ENCODE results near the gene TRMT44.

The TRMT44 gene

GRCh38 chr4:8434251-8435073, 6.1 kb upstream of the TRMT44 start:
- DNase-seq = no peak
- H3K27ac ChIP-seq (ENCODE audit: insufficient read depth, low read length, poor library complexity, severe bottlenecking) = no peak overlapping the region
- H3K27me3 ChIP-seq (replicated peaks; ENCODE audit: control insufficient read depth, insufficient read depth, low read length, poor library complexity, severe bottlenecking) = no peaks in the 10 kb centered on the region
- peaks cover 11% of the 10 kb centered on the region for H3K4me1 ChIP-seq (ENCODE audit: control insufficient read depth, insufficient read depth, low read length, poor library complexity, severe bottlenecking)
- H3K36me3 ChIP-seq (ENCODE audit: control insufficient read depth, insufficient read depth, low read length) = no peaks in the 10 kb centered on the region
- H3K9me3 ChIP-seq (ENCODE audit: control insufficient read depth, low read length) = no peaks in the 10 kb centered on the region
- no peak overlapping the region for H3K4me3 ChIP-seq (ENCODE audit: insufficient read depth, low read depth, low read length, poor library complexity, severe bottlenecking)

GRCh38 chr4:8435656-8436121, 4.9 kb upstream of the TRMT44 start:
- peak in 1 of 3 donors; percentile 5 for DNase-seq
- Histone ChIP-seq H3K4me1 (ENCODE audit: control insufficient read depth, insufficient read depth, low read length, poor library complexity, severe bottlenecking) (peaks cover 13% of the 10 kb centered on the region), H3K36me3 (ENCODE audit: control insufficient read depth, insufficient read depth, low read length) (no peaks in the 10 kb centered on the region), H3K4me3 (ENCODE audit: insufficient read depth, low read depth, low read length, poor library complexity, severe bottlenecking) (peak overlapping the region; percentile 58), H3K9me3 (ENCODE audit: control insufficient read depth, low read length) (no peaks in the 10 kb centered on the region), H3K27me3 (replicated peaks; ENCODE audit: control insufficient read depth, insufficient read depth, low read length, poor library complexity, severe bottlenecking) (no peaks in the 10 kb centered on the region), H3K27ac (ENCODE audit: insufficient read depth, low read length, poor library complexity, severe bottlenecking) (peak overlapping the region; percentile 76)

GRCh38 chr4:8437281-8437680, 3.3 kb upstream of the TRMT44 start:
- H3K4me1 ChIP-seq (ENCODE audit: control insufficient read depth, insufficient read depth, low read length, poor library complexity, severe bottlenecking) = peaks cover 23% of the 10 kb centered on the region
- H3K27me3 ChIP-seq (replicated peaks; ENCODE audit: control insufficient read depth, insufficient read depth, low read length, poor library complexity, severe bottlenecking) = no peaks in the 10 kb centered on the region
- DNase-seq = no peak
- no peak overlapping the region for H3K27ac ChIP-seq (ENCODE audit: insufficient read depth, low read length, poor library complexity, severe bottlenecking)
- H3K4me3 ChIP-seq (ENCODE audit: insufficient read depth, low read depth, low read length, poor library complexity, severe bottlenecking) = no peak overlapping the region
- no peaks in the 10 kb centered on the region for H3K36me3 ChIP-seq (ENCODE audit: control insufficient read depth, insufficient read depth, low read length)
- H3K9me3 ChIP-seq (ENCODE audit: control insufficient read depth, low read length) = no peaks in the 10 kb centered on the region

- H3K27me3 ChIP-seq (replicated peaks; ENCODE audit: control insufficient read depth, insufficient read depth, low read length, poor library complexity, severe bottlenecking) = no peaks in the 10 kb centered on the region
- H3K9me3 ChIP-seq (ENCODE audit: control insufficient read depth, low read length) = no peaks in the 10 kb centered on the region
- no peak overlapping the region for H3K4me3 ChIP-seq (ENCODE audit: insufficient read depth, low read depth, low read length, poor library complexity, severe bottlenecking)
- no peak for DNase-seq
- H3K27ac ChIP-seq (ENCODE audit: insufficient read depth, low read length, poor library complexity, severe bottlenecking) = no peak overlapping the region
- peaks cover 30% of the 10 kb centered on the region for H3K4me1 ChIP-seq (ENCODE audit: control insufficient read depth, insufficient read depth, low read length, poor library complexity, severe bottlenecking)
- H3K36me3 ChIP-seq (ENCODE audit: control insufficient read depth, insufficient read depth, low read length) = no peaks in the 10 kb centered on the region
Measured at GRCh38 chr4:8438743-8439142, 1.8 kb upstream of the TRMT44 start.

- no peaks in the 10 kb centered on the region for H3K9me3 ChIP-seq (ENCODE audit: control insufficient read depth, low read length)
- H3K27ac ChIP-seq (ENCODE audit: insufficient read depth, low read length, poor library complexity, severe bottlenecking) = no peak overlapping the region
- H3K4me3 ChIP-seq (ENCODE audit: insufficient read depth, low read depth, low read length, poor library complexity, severe bottlenecking) = no peak overlapping the region
- no peaks in the 10 kb centered on the region for H3K27me3 ChIP-seq (replicated peaks; ENCODE audit: control insufficient read depth, insufficient read depth, low read length, poor library complexity, severe bottlenecking)
- H3K4me1 ChIP-seq (ENCODE audit: control insufficient read depth, insufficient read depth, low read length, poor library complexity, severe bottlenecking) = peaks cover 30% of the 10 kb centered on the region
- H3K36me3 ChIP-seq (ENCODE audit: control insufficient read depth, insufficient read depth, low read length) = no peaks in the 10 kb centered on the region
- DNase-seq = no peak
Measured at GRCh38 chr4:8439168-8439567, 1.4 kb upstream of the TRMT44 start.

GRCh38 chr4:8439914-8440491, 574 bp upstream of the TRMT44 start:
- H3K27me3 ChIP-seq (replicated peaks; ENCODE audit: control insufficient read depth, insufficient read depth, low read length, poor library complexity, severe bottlenecking) = no peaks in the 10 kb centered on the region
- no peak for DNase-seq

GRCh38 chr4:8441499-8442091, 1.0 kb downstream of the TRMT44 start:
- H3K27me3 ChIP-seq (replicated peaks; ENCODE audit: control insufficient read depth, insufficient read depth, low read length, poor library complexity, severe bottlenecking) = no peaks in the 10 kb centered on the region
- peak overlapping the region; percentile 88 for H3K4me3 ChIP-seq (ENCODE audit: insufficient read depth, low read depth, low read length, poor library complexity, severe bottlenecking)
- H3K4me1 ChIP-seq (ENCODE audit: control insufficient read depth, insufficient read depth, low read length, poor library complexity, severe bottlenecking) = peaks cover 20% of the 10 kb centered on the region
- peaks cover 4% of the 10 kb centered on the region for H3K36me3 ChIP-seq (ENCODE audit: control insufficient read depth, insufficient read depth, low read length)
- no peaks in the 10 kb centered on the region for H3K9me3 ChIP-seq (ENCODE audit: control insufficient read depth, low read length)
- DNase-seq = no peak
- peak overlapping the region; percentile 90 for H3K27ac ChIP-seq (ENCODE audit: insufficient read depth, low read length, poor library complexity, severe bottlenecking)

More at GRCh38 chr4:8439914-8440491, 574 bp upstream of the TRMT44 start:
- Histone ChIP-seq H3K4me3 (ENCODE audit: insufficient read depth, low read depth, low read length, poor library complexity, severe bottlenecking) (peak overlapping the region; percentile 88), H3K36me3 (ENCODE audit: control insufficient read depth, insufficient read depth, low read length) (no peaks in the 10 kb centered on the region), H3K27ac (ENCODE audit: insufficient read depth, low read length, poor library complexity, severe bottlenecking) (peak overlapping the region; percentile 90), H3K9me3 (ENCODE audit: control insufficient read depth, low read length) (no peaks in the 10 kb centered on the region), H3K4me1 (ENCODE audit: control insufficient read depth, insufficient read depth, low read length, poor library complexity, severe bottlenecking) (peaks cover 26% of the 10 kb centered on the region)

GRCh38 chr4:8442596-8443358, 2.2 kb downstream of the TRMT44 start:
- Histone ChIP-seq H3K4me3 (ENCODE audit: insufficient read depth, low read depth, low read length, poor library complexity, severe bottlenecking) (no peak overlapping the region), H3K27ac (ENCODE audit: insufficient read depth, low read length, poor library complexity, severe bottlenecking) (no peak overlapping the region)

GRCh38 chr4:8443801-8444200, 3.2 kb downstream of the TRMT44 start:
- no peak overlapping the region for H3K4me3 ChIP-seq (ENCODE audit: insufficient read depth, low read depth, low read length, poor library complexity, severe bottlenecking)
- H3K4me1 ChIP-seq (ENCODE audit: control insufficient read depth, insufficient read depth, low read length, poor library complexity, severe bottlenecking) = peaks cover 20% of the 10 kb centered on the region
- H3K9me3 ChIP-seq (ENCODE audit: control insufficient read depth, low read length) = no peaks in the 10 kb centered on the region
- H3K27ac ChIP-seq (ENCODE audit: insufficient read depth, low read length, poor library complexity, severe bottlenecking) = no peak overlapping the region
- DNase-seq = no peak
- H3K27me3 ChIP-seq (replicated peaks; ENCODE audit: control insufficient read depth, insufficient read depth, low read length, poor library complexity, severe bottlenecking) = no peaks in the 10 kb centered on the region
- H3K36me3 ChIP-seq (ENCODE audit: control insufficient read depth, insufficient read depth, low read length) = peaks cover 22% of the 10 kb centered on the region

More at GRCh38 chr4:8442596-8443358, 2.2 kb downstream of the TRMT44 start:
- Histone ChIP-seq H3K36me3 (ENCODE audit: control insufficient read depth, insufficient read depth, low read length) (peaks cover 15% of the 10 kb centered on the region), H3K9me3 (ENCODE audit: control insufficient read depth, low read length) (no peaks in the 10 kb centered on the region), H3K27me3 (replicated peaks; ENCODE audit: control insufficient read depth, insufficient read depth, low read length, poor library complexity, severe bottlenecking) (no peaks in the 10 kb centered on the region), H3K4me1 (ENCODE audit: control insufficient read depth, insufficient read depth, low read length, poor library complexity, severe bottlenecking) (peaks cover 20% of the 10 kb centered on the region)
- DNase-seq = no peak

Measured in effector memory CD4-positive, alpha-beta T cell (primary cell).